ENCODE results near the gene DOCK2. TPM values are rescaled to one million over a fixed set of nuclear protein-coding genes. Genes with fewer than 3 reads are reported as not detected.

DOCK2 gene
- total and polyA plus RNA-seq, 2 of the 8 experiments (the other 6 are each of a cell fraction or from before 2014, with no cell fraction given), result 3.9 to 5.7 TPM

DNA sequence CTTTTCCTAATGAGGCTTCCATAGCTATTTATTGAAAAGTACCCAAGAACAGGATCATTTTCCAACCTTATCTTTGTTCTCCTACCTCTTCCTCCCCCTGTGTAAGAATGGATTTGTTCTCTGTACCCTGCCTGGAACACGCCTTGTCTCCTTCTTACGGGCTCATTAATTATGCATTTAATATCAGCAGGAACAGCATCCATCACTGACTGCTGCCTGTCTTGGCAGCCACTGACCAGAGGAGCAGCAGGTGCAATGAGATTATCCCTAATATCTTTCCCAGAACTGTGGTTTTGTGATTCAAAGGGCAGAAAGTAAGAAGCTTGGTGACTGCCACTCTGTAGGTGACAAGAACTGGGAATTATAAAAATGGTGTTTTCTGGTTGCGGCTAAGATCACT, 362.5 kb downstream of the DOCK2 start:
- no peak overlapping the region for H3K56ac ChIP-seq (replicated peaks; ENCODE audit: insufficient read length, low read depth, low read length)
- H3K27ac ChIP-seq (ENCODE audit: low read depth, low read length), result no peak overlapping the region
- H2BK12ac ChIP-seq (ENCODE audit: low read depth, low read length), result no peak overlapping the region
- H4K5ac ChIP-seq (ENCODE audit: insufficient read length, low read depth, low read length), result no peak overlapping the region
- no peaks in the 10 kb centered on the region for H3K79me1 ChIP-seq (ENCODE audit: low read depth, low read length)
- H3K18ac ChIP-seq (ENCODE audit: extremely low read depth, low read length), result no peak overlapping the region
- H2BK5ac ChIP-seq (ENCODE audit: low read depth, low read length), result no peak overlapping the region
- FAIRE-seq, result no peak
- no peaks in the 10 kb centered on the region for H3K4me1 ChIP-seq (replicated peaks in 1 of 4; ENCODE audit: control insufficient read depth in 3 of 4, insufficient read depth in 4 of 4, low read length in 3 of 4)
- H4K20me1 ChIP-seq (replicated peaks in 1 of 2; ENCODE audit: control insufficient read depth in 1 of 2, insufficient read depth in 2 of 2, low read length in 2 of 2), result no peaks in the 10 kb centered on the region
- ChIA-PET CTCF (ENCODE audit: partially characterized antibody) (interaction anchor here (1.1 to 2.3 kb wide), 3 partner anchors 19 to 226 kb away, joined by 3 to 12 read pairs (median 7); partner anchors contain the start of gene INSYN2B), POLR2A (ENCODE audit: partially characterized antibody) (no interaction called here)
- H2BK15ac ChIP-seq (ENCODE audit: low read length), result no peak overlapping the region
- no peaks in the 10 kb centered on the region for H3K79me2 ChIP-seq (ENCODE audit: control insufficient read depth in 1 of 2, insufficient read depth in 2 of 2, low read length in 2 of 2)
- H3K4me3 ChIP-seq (ENCODE audit: extremely low read depth in 1 of 4, insufficient read depth in 2 of 4, low read depth in 3 of 4, low read length in 4 of 4), result no peak overlapping the region
- H3K4me2 ChIP-seq (ENCODE audit: insufficient read depth in 1 of 2, low read depth in 2 of 2, low read length in 2 of 2), result no peak overlapping the region
- H2AFZ ChIP-seq (ENCODE audit: low read length), result no peak overlapping the region
- DNase-seq (ENCODE audit: low read depth in 1 of 2, low spot score in 2 of 2), result no peak
- no peak overlapping the region for H2BK120ac ChIP-seq (replicated peaks; ENCODE audit: low read depth, low read length)
- no peak overlapping the region for H3K23ac ChIP-seq (ENCODE audit: insufficient read length)
- H4K8ac ChIP-seq (ENCODE audit: extremely low read depth, insufficient read depth, low read length), result no peak overlapping the region
- no peak overlapping the region for H2BK20ac ChIP-seq (ENCODE audit: low read length)
- H3K23me2 ChIP-seq (ENCODE audit: low read depth, low read length), result no peaks in the 10 kb centered on the region
- no peak overlapping the region for H3K14ac ChIP-seq (ENCODE audit: insufficient read length)
- H2AK5ac ChIP-seq (ENCODE audit: low read depth, low read length), result no peak overlapping the region
- WGBS, 2 experiments (ENCODE audit: extremely low coverage in 1 of 2, insufficient coverage in 1 of 2, insufficient read length in 1 of 2, insufficient replicate concordance in 2 of 2, low coverage in 1 of 2, low lambda C conversion rate in 2 of 2, missing lambda C conversion rate in 1 of 2), result 84% methylated on average over 3 of the region's 3 CpGs; no CpG with 5 or more reads in 1 of the 2 experiments
- H3K36me3 ChIP-seq (ENCODE audit: control insufficient read depth in 2 of 4, insufficient read depth in 4 of 4, low read length in 3 of 4), result no peaks in the 10 kb centered on the region
- H4K91ac ChIP-seq (replicated peaks; ENCODE audit: insufficient read length, low read length), result no peak overlapping the region
- H3K9ac ChIP-seq (replicated peaks in 1 of 4; ENCODE audit: extremely low read depth in 1 of 4, low read depth in 3 of 4, low read length in 3 of 4), result no peak overlapping the region
- H3K27me3 ChIP-seq (replicated peaks in 1 of 4; ENCODE audit: control insufficient read depth in 3 of 4, extremely low read depth in 1 of 4, insufficient read depth in 3 of 4, low read length in 3 of 4), result no peaks in the 10 kb centered on the region
- H3K9me3 ChIP-seq (ENCODE audit: insufficient read depth in 2 of 2, low read depth in 1 of 2, low read length in 1 of 2), result no peaks in the 10 kb centered on the region
- no peak overlapping the region for H3K4ac ChIP-seq (replicated peaks; ENCODE audit: insufficient read length, low read depth, low read length)
- TF ChIP-seq NANOG (IDR thresholded peaks at IDR 0.05; ENCODE audit: insufficient read depth, low read depth, low read length, poor library complexity, severe bottlenecking), result no peak
- no peak for TF ChIP-seq JUND (IDR thresholded peaks at IDR 0.05; ENCODE audit: low read length)
- TF ChIP-seq CHD2 (IDR thresholded peaks at IDR 0.05; ENCODE audit: low read length), result no peak
- TF ChIP-seq, protein P1, sequence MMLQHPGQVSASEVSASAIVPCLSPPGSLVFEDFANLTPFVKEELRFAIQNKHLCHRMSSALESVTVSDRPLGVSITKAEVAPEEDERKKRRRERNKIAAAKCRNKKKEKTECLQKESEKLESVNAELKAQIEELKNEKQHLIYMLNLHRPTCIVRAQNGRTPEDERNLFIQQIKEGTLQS (IDR thresholded peaks at IDR 0.05; ENCODE audit: insufficient read depth, low read depth, low read length), result no peak
- no peak for TF ChIP-seq SRF (IDR thresholded peaks at IDR 0.05; ENCODE audit: low read depth, low read length)
- TF ChIP-seq, protein P2, sequence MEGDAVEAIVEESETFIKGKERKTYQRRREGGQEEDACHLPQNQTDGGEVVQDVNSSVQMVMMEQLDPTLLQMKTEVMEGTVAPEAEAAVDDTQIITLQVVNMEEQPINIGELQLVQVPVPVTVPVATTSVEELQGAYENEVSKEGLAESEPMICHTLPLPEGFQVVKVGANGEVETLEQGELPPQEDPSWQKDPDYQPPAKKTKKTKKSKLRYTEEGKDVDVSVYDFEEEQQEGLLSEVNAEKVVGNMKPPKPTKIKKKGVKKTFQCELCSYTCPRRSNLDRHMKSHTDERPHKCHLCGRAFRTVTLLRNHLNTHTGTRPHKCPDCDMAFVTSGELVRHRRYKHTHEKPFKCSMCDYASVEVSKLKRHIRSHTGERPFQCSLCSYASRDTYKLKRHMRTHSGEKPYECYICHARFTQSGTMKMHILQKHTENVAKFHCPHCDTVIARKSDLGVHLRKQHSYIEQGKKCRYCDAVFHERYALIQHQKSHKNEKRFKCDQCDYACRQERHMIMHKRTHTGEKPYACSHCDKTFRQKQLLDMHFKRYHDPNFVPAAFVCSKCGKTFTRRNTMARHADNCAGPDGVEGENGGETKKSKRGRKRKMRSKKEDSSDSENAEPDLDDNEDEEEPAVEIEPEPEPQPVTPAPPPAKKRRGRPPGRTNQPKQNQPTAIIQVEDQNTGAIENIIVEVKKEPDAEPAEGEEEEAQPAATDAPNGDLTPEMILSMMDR (IDR thresholded peaks at IDR 0.05; ENCODE audit: control extremely low read depth in 1 of 3, insufficient read depth in 1 of 3, low read depth in 1 of 3, low read length in 3 of 3), result no peak
- TF ChIP-seq, protein P3, sequence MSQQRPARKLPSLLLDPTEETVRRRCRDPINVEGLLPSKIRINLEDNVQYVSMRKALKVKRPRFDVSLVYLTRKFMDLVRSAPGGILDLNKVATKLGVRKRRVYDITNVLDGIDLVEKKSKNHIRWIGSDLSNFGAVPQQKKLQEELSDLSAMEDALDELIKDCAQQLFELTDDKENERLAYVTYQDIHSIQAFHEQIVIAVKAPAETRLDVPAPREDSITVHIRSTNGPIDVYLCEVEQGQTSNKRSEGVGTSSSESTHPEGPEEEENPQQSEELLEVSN (IDR thresholded peaks at IDR 0.05), result no peak
- no peak for TF ChIP-seq YY1 (IDR thresholded peaks at IDR 0.05; ENCODE audit: low read depth, low read length)
- no peak for TF ChIP-seq TCF12 (IDR thresholded peaks at IDR 0.05; ENCODE audit: low read depth, low read length)
- TF ChIP-seq KDM1A (IDR thresholded peaks at IDR 0.05; ENCODE audit: borderline replicate concordance, low read length), result no peak
- no peak for TF ChIP-seq POU5F1 (IDR thresholded peaks at IDR 0.05; ENCODE audit: low read depth, low read length)
